AG04450 (cell line): ENCODE results near the gene SIGLEC14. TPM values are rescaled to one million over a fixed set of nuclear protein-coding genes. Genes with fewer than 3 reads are reported as not detected.

Experiments used
- CTCF ChIA-PET: fragments of 300-600, 350-600 bp; formaldehyde crosslinking; extraction: SDS; loops from one replicate; lab custom pipeline; 2022; ENCODE audit warnings: antibody characterized with exemption, inconsistent platforms; lab: Charles Lee
- POLR2A ChIA-PET: fragments of 350-600 bp; formaldehyde crosslinking; extraction: SDS; loops from one replicate; lab custom pipeline; 2021; ENCODE audit warnings: antibody characterized with exemption, inconsistent platforms; lab: Yijun Ruan, JAX
- DNase-seq: peaks from one replicate; pipeline ENCODE4 v3.0.0-alpha.2; 2011; ENCODE audit warnings: low read depth, low spot score
- H3K27ac ChIP-seq: one replicate; pipeline ENCODE4 v1.5.1; 2012; ENCODE audit warnings: low read depth, low read length, control low read depth
- H3K27me3 ChIP-seq: one replicate; pipeline ENCODE4 v1.6.0; 2012; ENCODE audit warnings: low read length; ENCODE audit not compliant: control insufficient read depth, insufficient read depth
- H3K4me3 ChIP-seq: 2 replicates; pipeline ENCODE4 v1.5.1; 2011; ENCODE audit warnings: mild to moderate bottlenecking, low read depth, low read length, control low read depth
- H3K9me3 ChIP-seq: 2 replicates; pipeline ENCODE4 v1.5.1; 2012; ENCODE audit warnings: low read length; ENCODE audit not compliant: control insufficient read depth, insufficient read depth
- CTCF ChIP-seq: IDR thresholded peaks from 2 replicates; pipeline ENCODE4 v1.5.1; 2011; ENCODE audit warnings: low read depth, low read length, control low read depth, inconsistent platforms
- polyA plus RNA-seq: library from polyadenylated mRNA; depleted of rRNA; stranded (reverse); fragments of >200 nt; gene quantifications from 2 replicates; pipeline ENCODE4 v1.2.3, GENCODE V29; 2011

Gene SIGLEC14
- polyA plus RNA-seq, 1 experiment, result not detected

DNA sequence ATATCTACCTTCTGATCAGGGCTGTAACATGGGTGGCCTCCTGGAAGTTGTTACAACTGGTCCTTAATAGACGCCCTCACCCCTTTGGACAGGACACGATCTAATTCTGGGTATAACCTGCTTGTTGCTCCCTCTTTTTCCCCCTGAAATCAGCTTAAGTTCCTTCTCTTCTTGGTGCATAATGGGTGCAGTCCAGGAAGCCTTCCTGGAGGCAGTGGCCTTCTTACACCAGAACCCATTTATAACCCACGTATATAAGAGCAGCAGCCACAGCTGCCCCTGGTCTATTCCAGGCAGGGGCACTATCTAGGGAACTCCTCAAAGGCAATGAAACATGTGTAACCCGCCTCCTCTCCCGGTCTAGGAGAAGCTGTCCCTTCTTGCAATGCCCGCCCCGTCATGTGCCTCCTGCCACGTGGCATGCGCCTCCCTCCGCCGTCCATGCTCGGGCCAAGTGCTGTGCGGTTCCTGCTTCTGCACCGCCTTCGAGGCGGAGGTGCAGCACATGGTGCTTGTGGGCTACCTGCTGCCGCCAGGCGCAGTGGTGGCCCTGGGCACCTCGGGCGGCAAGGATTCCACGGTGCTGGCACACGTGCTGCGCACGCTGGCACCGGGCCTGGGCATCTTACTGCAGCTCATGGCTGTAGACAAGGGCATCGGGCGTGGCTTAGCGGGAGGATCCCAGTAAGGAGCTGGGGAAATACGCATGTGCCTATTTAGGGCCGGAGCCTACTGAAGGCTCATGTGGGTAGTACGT, 48.3 kb downstream of the SIGLEC14 start:
- no peak for TF ChIP-seq CTCF
- ChIA-PET CTCF (interaction anchor here (1.3 to 2.7 kb wide), 2 partner anchors 10 to 59 kb away, joined by 4 to 6 read pairs; no protein-coding TSS in a partner anchor), POLR2A (no interaction called here)
- Histone ChIP-seq H3K4me3 (no peak overlapping the region), H3K27me3 (peaks cover 11% of the 10 kb centered on the region), H3K27ac (no peak overlapping the region), H3K9me3 (peaks cover 8% of the 10 kb centered on the region; the same call in 1 of the 2 replicates)
- DNase-seq, result no peak

DNA sequence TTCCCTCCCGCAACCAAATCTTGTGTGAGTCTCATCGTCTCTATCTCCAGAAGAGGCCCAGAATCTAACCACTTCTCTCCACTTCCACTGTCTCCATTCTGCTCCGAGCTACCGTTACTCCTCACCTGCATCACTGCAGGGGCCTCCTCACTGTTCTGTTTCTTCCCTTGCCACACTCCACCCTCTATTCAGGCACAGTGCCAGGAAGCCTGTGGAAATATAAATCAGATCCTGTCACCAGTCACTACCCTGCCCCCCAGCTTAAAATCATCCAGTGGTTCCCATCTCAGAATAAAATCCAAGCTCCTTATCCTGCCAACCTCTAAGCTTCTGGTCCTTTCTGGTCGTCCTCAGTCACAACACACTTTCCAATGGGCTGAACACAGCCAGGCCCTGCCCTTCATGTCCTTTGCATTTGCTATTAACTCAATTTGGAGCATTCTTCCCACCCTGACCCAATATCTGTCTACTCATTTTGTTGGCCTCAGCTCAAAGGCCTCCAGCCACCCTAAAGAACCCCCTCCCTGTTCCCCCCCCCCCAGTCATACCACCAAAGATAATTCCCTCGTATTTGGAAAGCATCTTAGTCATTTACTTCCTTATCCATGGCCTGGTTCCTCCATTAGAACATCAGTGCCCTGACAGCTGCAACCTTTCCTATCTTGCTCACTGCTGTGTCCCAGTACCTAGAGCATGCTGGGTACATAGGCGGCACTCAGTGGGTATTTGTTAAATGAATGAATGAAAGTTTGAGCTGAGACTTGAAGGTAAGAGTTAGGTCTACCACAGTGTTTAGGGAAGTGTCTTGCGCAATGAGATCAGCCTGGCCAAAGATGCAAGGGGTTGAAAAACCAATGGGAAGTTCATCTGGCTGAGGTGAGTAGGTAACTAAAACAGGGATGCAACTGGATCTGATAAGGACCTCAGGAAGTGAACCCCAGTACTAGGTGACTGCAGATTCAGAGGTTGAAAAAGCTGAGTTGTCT, 51.1 kb downstream of the SIGLEC14 start:
- POLR2A ChIA-PET, result no interaction called here
- CTCF ChIA-PET, result interaction anchor here (0.5 to 2.7 kb wide), 6 partner anchors 13 to 1040 kb away, joined by 3 to 8 read pairs (median 6); no protein-coding TSS in a partner anchor
- peak overlapping the region; percentile 83; the same call in 1 of the 2 replicates for H3K4me3 ChIP-seq

GRCh38 chr19:51594774-51595109, 51.9 kb downstream of the SIGLEC14 start:
- Histone ChIP-seq H3K4me3 (peak overlapping the region; percentile 83), H3K9me3 (peaks cover 8% of the 10 kb centered on the region; the same call in 1 of the 2 replicates), H3K27ac (peak overlapping the region; percentile 21), H3K27me3 (no peaks in the 10 kb centered on the region)
- ChIA-PET POLR2A (interaction anchor here (1.3 kb wide), 2 partner anchors 24 to 94 kb away, joined by 5 read pairs; partner anchors contain the start of gene ZNF175), CTCF (interaction anchor here (0.7 to 1.9 kb wide), 2 partner anchors 173 to 183 kb away, joined by 3 to 8 read pairs; no protein-coding TSS in a partner anchor)
- DNase-seq, result no peak
- no peak for TF ChIP-seq CTCF

More for the DNA sequence above, 51.1 kb downstream of the SIGLEC14 start:
- TF ChIP-seq CTCF, result no peak
- Histone ChIP-seq H3K27me3 (no peaks in the 10 kb centered on the region), H3K9me3 (peaks cover 8% of the 10 kb centered on the region; the same call in 1 of the 2 replicates), H3K27ac (no peak overlapping the region)
- DNase-seq, result no peak

GRCh38 chr19:51593969-51594773, 52.5 kb downstream of the SIGLEC14 start:
- no peak for TF ChIP-seq CTCF
- peak; percentile 93 for DNase-seq
- ChIA-PET POLR2A (interaction anchor here (1.3 kb wide), 2 partner anchors 23 to 95 kb away, joined by 5 read pairs; partner anchors contain the start of gene ZNF175), CTCF (interaction anchor here (1.0 to 1.9 kb wide), 2 partner anchors 67 to 184 kb away, joined by 4 to 8 read pairs; no protein-coding TSS in a partner anchor)
- Histone ChIP-seq H3K9me3 (peaks cover 8% of the 10 kb centered on the region; the same call in 1 of the 2 replicates), H3K27me3 (no peaks in the 10 kb centered on the region), H3K4me3 (peak overlapping the region; percentile 83), H3K27ac (peak overlapping the region; percentile 21)
